ENCODE measurements around the gene EPHB6. TPM values are rescaled to one million over a fixed set of nuclear protein-coding genes. Genes with fewer than 3 reads are reported as not detected.

The EPHB6 gene
- total RNA-seq, 1 experiment from 2014 or later = 12.6 TPM

- ATAC-seq (no peak), DNase-seq (ENCODE audit: low read depth, low spot score) (no peak)
- intact Hi-C loops (cut with micrococcal nuclease) = loop anchor here (2.0 kb wide), 3 partner anchors 79 to 333 kb away; no protein-coding TSS in a partner anchor
- ChIA-PET RAD21 (ENCODE audit: low non-redundant PET in 1 of 2, low total read pairs in 2 of 2, uncharacterized antibody in 2 of 2, unreplicated experiment in 2 of 2) (no interaction called here), CTCF (interaction anchor here (1.0 to 3.4 kb wide), 12 partner anchors 10 to 285 kb away, joined by 3 to 38 read pairs (median 6); no protein-coding TSS in a partner anchor), POLR2A (no interaction called here)
- no peak overlapping the region for H3K9ac ChIP-seq (ENCODE audit: low read length)
- no peak overlapping the region for H3K4me2 ChIP-seq (ENCODE audit: low read length)
- H3K9me3 ChIP-seq (ENCODE audit: control insufficient read depth in 1 of 2, insufficient read depth in 1 of 2, low read depth in 1 of 2, low read length in 2 of 2) = no peaks in the 10 kb centered on the region
- H3K79me2 ChIP-seq (ENCODE audit: insufficient read depth, low read length) = no peaks in the 10 kb centered on the region
- no peaks in the 10 kb centered on the region for H3K36me3 ChIP-seq (ENCODE audit: control insufficient read depth in 1 of 2, insufficient read depth in 2 of 2, low read length in 2 of 2)
- H4K20me1 ChIP-seq (ENCODE audit: insufficient read depth) = no peaks in the 10 kb centered on the region
- TF ChIP-seq EZH2phosphoT487 (IDR thresholded peaks at IDR 0.05; ENCODE audit: borderline replicate concordance) = no peak
- TF ChIP-seq ZFX (IDR thresholded peaks at IDR 0.05) = no peak
- TF ChIP-seq ZNF274 (IDR thresholded peaks at IDR 0.05; ENCODE audit: low read depth, low read length) = no peak
- no peaks in the 10 kb centered on the region for H3K9me2 ChIP-seq (ENCODE audit: insufficient read depth)
- peaks cover 4 to 10% of the 10 kb centered on the region in 2 experiments; a peak in 3 of 4 replicates for H3K4me1 ChIP-seq (ENCODE audit: control insufficient read depth in 1 of 2, insufficient read depth in 2 of 2, low read length in 2 of 2)
- BruUV-seq (replicated peaks) = no TSS peak
- peaks cover 6% of the 10 kb centered on the region; the same call in 1 of the 2 replicates for H3K27me3 ChIP-seq (ENCODE audit: insufficient read depth, low read length)
- H3K4me3 ChIP-seq (replicated peaks in 1 of 2; ENCODE audit: low read depth in 1 of 2, low read length in 2 of 2) = no peak overlapping the region
- H2AFZ ChIP-seq (ENCODE audit: low read depth, low read length, poor library complexity, severe bottlenecking) = no peak overlapping the region
- no peak overlapping the region for H3K27ac ChIP-seq (ENCODE audit: low read depth, low read length)
These were observed 26.9 kb downstream of the EPHB6 start for GRCh38 chr7:142881586-142882337.

DNA sequence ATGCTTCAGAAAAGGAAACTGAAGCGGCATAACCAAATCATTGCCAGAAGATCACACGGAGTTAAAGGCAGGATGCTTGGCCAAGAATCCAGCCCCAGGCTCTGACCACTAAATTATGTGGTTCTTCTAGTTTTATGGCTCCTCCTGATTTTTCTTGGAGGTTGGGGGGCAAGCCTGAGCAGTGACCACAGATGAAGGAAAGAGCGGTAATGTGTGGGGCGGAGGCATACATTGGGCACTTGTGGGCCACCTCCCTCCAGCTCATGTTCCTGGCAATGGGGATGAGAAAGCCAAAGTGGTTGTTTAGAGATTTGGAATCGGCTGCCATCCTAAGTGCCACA, 27.4 kb downstream of the EPHB6 start:
- ChIA-PET POLR2A (no interaction called here), CTCF (interaction anchor here (1.6 to 3.4 kb wide), 2 partner anchors 78 to 119 kb away, joined by 4 to 38 read pairs; no protein-coding TSS in a partner anchor), RAD21 (ENCODE audit: low non-redundant PET in 1 of 2, low total read pairs in 2 of 2, uncharacterized antibody in 2 of 2, unreplicated experiment in 2 of 2) (no interaction called here)
- no peaks in the 10 kb centered on the region for H3K79me2 ChIP-seq (ENCODE audit: insufficient read depth, low read length)
- H3K9me2 ChIP-seq (ENCODE audit: insufficient read depth) = no peaks in the 10 kb centered on the region
- DNase-seq (ENCODE audit: low read depth, low spot score) (no peak), ATAC-seq (no peak)
- H2AFZ ChIP-seq (ENCODE audit: low read depth, low read length, poor library complexity, severe bottlenecking) = no peak overlapping the region
- peaks cover 6% of the 10 kb centered on the region; the same call in 1 of the 2 replicates for H3K27me3 ChIP-seq (ENCODE audit: insufficient read depth, low read length)
- no peak overlapping the region for H3K27ac ChIP-seq (ENCODE audit: low read depth, low read length)
- BruUV-seq (replicated peaks) = no TSS peak
- H3K4me3 ChIP-seq (replicated peaks in 1 of 2; ENCODE audit: low read depth in 1 of 2, low read length in 2 of 2) = no peak overlapping the region
- no peak overlapping the region for H3K9ac ChIP-seq (ENCODE audit: low read length)
- intact Hi-C loops (cut with micrococcal nuclease) = no loop called here
- peaks cover 4 to 10% of the 10 kb centered on the region in 2 experiments; a peak in 3 of 4 replicates for H3K4me1 ChIP-seq (ENCODE audit: control insufficient read depth in 1 of 2, insufficient read depth in 2 of 2, low read length in 2 of 2)
- no peaks in the 10 kb centered on the region for H4K20me1 ChIP-seq (ENCODE audit: insufficient read depth)
- no peak overlapping the region for H3K4me2 ChIP-seq (ENCODE audit: low read length)
- no peaks in the 10 kb centered on the region for H3K36me3 ChIP-seq (ENCODE audit: control insufficient read depth in 1 of 2, insufficient read depth in 2 of 2, low read length in 2 of 2)
- H3K9me3 ChIP-seq (ENCODE audit: control insufficient read depth in 1 of 2, insufficient read depth in 1 of 2, low read depth in 1 of 2, low read length in 2 of 2) = no peaks in the 10 kb centered on the region
- TF ChIP-seq ELF1 (IDR thresholded peaks at IDR 0.05; ENCODE audit: borderline replicate concordance, low read depth) (no peak), EZH2 (IDR thresholded peaks at IDR 0.05) (no peak), CEBPB (IDR thresholded peaks at IDR 0.05; ENCODE audit: low read depth) (no peak), EZH2phosphoT487 (IDR thresholded peaks at IDR 0.05; ENCODE audit: borderline replicate concordance) (no peak), FOSL1 (IDR thresholded peaks at IDR 0.05; ENCODE audit: low read depth) (no peak), SP1 (IDR thresholded peaks at IDR 0.05; ENCODE audit: low read depth) (no peak), POLR2A (IDR thresholded peaks at IDR 0.05; ENCODE audit: borderline replicate concordance, extremely low read depth, insufficient read depth, insufficient read length) (no peak), ZFX (IDR thresholded peaks at IDR 0.05) (no peak), ATF3 (IDR thresholded peaks at IDR 0.05) (no peak)
- TF ChIP-seq, protein P1, sequence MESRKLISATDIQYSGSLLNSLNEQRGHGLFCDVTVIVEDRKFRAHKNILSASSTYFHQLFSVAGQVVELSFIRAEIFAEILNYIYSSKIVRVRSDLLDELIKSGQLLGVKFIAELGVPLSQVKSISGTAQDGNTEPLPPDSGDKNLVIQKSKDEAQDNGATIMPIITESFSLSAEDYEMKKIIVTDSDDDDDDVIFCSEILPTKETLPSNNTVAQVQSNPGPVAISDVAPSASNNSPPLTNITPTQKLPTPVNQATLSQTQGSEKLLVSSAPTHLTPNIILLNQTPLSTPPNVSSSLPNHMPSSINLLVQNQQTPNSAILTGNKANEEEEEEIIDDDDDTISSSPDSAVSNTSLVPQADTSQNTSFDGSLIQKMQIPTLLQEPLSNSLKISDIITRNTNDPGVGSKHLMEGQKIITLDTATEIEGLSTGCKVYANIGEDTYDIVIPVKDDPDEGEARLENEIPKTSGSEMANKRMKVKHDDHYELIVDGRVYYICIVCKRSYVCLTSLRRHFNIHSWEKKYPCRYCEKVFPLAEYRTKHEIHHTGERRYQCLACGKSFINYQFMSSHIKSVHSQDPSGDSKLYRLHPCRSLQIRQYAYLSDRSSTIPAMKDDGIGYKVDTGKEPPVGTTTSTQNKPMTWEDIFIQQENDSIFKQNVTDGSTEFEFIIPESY (IDR thresholded peaks at IDR 0.05; ENCODE audit: extremely low read depth, insufficient replicate concordance, low read length) = no peak
